Naive thymus-derived CD8-positive, alpha-beta T cell (primary cell): ENCODE measurements around the gene UROC1. TPM values are rescaled to one million over a fixed set of nuclear protein-coding genes. Genes with fewer than 3 reads are reported as not detected.

Source experiments
- ATAC-seq, 2 donors: fragments of 150-1000 bp; cut with Tn5 transposase in 1 of 2; sonication (Bioruptor Pico), chemical (Tn5 transposase) in 1 of 2; 1 replicate in 1 of 2; 2 replicates in 1 of 2; pipeline ENCODE4 v1.10.0; 2021; ENCODE audit warnings: mild to moderate bottlenecking in 2 of 2, moderate library complexity in 2 of 2
- POLR2A ChIA-PET: fragments of 350-600 bp; sonication (Branson Sonifier 250); formaldehyde crosslinking; loops from one replicate; lab custom pipeline; 2021; ENCODE audit warnings: antibody characterized with exemption; lab: Charles Lee
- DNase-seq, 10 donors: peaks; one replicate each; pipeline versions ENCODE4 v3.0.0 to v3.0.0-alpha.2; 2020 to 2022
- H3K27ac Mint-ChIP-seq, 10 donors: one replicate each; pipeline ENCODE4 v1.8.0; 2020 to 2022; ENCODE audit warnings: mild to moderate bottlenecking in 10 of 10, mixed read lengths in 10 of 10, moderate library complexity in 4 of 10, inconsistent platforms in 1 of 10
- H3K27me3 Mint-ChIP-seq, 5 donors: one replicate each; pipeline ENCODE4 v1.8.0; 2021 to 2022; ENCODE audit warnings: mixed read lengths in 5 of 5
- H3K36me3 Mint-ChIP-seq, 3 donors: one replicate each; pipeline ENCODE4 v1.8.0; 2020 to 2022; ENCODE audit warnings: mixed read lengths in 3 of 3, mild to moderate bottlenecking in 2 of 3, inconsistent platforms in 1 of 3
- H3K4me1 Mint-ChIP-seq, 4 donors: one replicate each; pipeline ENCODE4 v1.8.0; 2021 to 2022; ENCODE audit warnings: mixed read lengths in 4 of 4
- H3K4me3 Mint-ChIP-seq, 10 donors: one replicate each; pipeline ENCODE4 v1.8.0; 2020 to 2022; ENCODE audit warnings: mild to moderate bottlenecking in 10 of 10, mixed read lengths in 10 of 10, moderate library complexity in 6 of 10, inconsistent platforms in 1 of 10
- H3K9me3 Mint-ChIP-seq, 9 donors: one replicate each; pipeline ENCODE4 v1.8.0; 2020 to 2022; ENCODE audit warnings: mixed read lengths in 9 of 9, mild to moderate bottlenecking in 3 of 9, inconsistent platforms in 1 of 9, moderate library complexity in 1 of 9
- polyA plus RNA-seq, 3 donors: library from polyadenylated mRNA; unstranded; fragments of 300-500 nt; fragmentation: Illumina TruSeq; gene quantifications; one replicate each; pipeline ENCODE4 v1.2.3, GENCODE V29; 2021
- total RNA-seq, 8 experiments: library from RNA in 2 of 8; stranded (reverse) in 2 of 8; gene quantifications; one replicate each; pipeline ENCODE4 v1.2.3 and lab custom pipeline; 2021 to 2026

UROC1 gene
- total and polyA plus RNA-seq, 5 experiments from 2014 or later = 0.07 to 0.67 (median 0.11) TPM

DNA sequence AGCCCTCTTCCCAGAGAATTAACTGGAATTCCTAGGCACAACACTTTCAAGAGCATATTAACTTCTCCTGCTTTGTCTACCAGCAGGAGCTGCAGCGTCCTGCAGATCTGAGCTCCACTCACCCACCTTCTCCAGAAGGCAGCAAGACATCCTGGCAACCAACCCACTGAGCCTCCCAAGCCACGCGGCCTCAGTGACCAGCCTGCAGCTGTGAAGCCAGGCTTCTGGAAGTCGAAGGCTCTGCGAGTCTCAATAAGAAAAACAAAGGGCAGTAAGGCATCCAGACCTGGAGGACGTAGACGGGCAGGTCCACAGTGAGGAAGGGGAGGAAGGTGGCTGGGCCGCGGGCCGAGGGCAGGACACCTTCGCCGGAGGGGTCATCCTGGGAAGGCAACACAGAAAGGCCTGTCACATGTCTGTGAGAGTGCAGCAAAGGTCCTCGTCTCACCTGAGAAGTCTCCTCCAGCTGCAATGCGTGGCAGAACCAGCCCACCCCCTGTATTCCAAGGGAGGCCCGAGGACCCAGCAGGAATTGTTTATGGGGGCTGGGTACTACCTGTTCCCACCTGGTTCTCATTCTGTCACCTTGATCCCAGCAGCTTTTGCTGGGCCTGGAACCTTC, 78.1 kb downstream of the UROC1 start:
- no peaks in the 10 kb centered on the region for H3K9me3 Mint-ChIP-seq
- H3K36me3 Mint-ChIP-seq = peaks cover 0 to 75% (median 26%) of the 10 kb centered on the region in 3 donors
- POLR2A ChIA-PET = no interaction called here
- no peak for ATAC-seq
- H3K27me3 Mint-ChIP-seq = no peaks in the 10 kb centered on the region
- H3K27ac Mint-ChIP-seq = peak overlapping the region in 1 of 10 donors; percentile 4
- peaks cover 0 to 7% (median 0%) of the 10 kb centered on the region in 4 donors for H3K4me1 Mint-ChIP-seq
- DNase-seq = peak in 1 of 10 donors; percentile 54
- H3K4me3 Mint-ChIP-seq = no peak overlapping the region

DNA sequence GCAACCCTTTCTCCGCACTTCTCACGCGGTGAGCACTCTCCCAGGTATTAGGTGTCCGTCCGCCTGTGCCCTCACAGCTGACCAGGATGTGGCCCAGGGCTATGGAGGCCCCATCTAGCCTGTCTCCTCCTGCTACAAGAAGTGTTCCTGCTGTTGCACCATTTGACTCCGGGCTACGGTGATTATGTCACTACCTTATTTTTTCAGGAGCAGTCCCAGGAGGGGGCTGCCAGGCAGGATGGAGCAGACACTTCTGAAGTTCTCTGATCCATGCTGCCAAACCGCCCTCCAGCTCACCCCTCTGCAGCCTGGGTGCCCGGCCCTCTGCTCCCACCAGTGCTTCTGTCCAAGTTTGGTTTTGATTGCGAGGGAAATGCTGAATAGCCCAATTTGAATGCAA, 78.8 kb downstream of the UROC1 start:
- Mint-ChIP-seq H3K9me3 (no peaks in the 10 kb centered on the region), H3K27ac (peak overlapping the region in 1 of 10 donors; percentile 26), H3K27me3 (no peaks in the 10 kb centered on the region), H3K4me1 (peaks cover 0 to 10% (median 0%) of the 10 kb centered on the region in 4 donors), H3K4me3 (no peak overlapping the region), H3K36me3 (peaks cover 0 to 77% (median 27%) of the 10 kb centered on the region in 3 donors)
- ATAC-seq = no peak
- no peak for DNase-seq
- POLR2A ChIA-PET = no interaction called here

DNA sequence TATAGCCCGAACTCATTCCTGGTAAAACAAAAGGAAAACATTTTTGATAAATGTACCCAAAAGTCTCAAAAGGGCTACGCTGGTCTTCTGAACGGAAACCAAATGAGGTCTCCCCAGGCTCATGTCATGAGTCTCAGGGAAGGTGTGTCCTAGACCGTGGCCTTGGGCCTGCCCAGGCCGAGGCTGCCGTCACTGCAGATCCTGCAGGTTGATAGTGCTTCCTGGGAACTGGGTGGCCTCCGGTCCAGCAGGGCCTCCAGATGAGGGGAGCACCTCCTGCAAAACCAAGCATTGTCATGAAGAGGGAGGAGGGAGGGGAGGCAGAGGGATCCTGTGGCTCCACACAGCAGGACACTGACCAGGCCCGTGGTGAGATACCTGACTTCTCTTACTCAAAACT, 79.4 kb downstream of the UROC1 start:
- ATAC-seq (no peak), DNase-seq (peak in 1 of 10 donors; percentile 44)
- Mint-ChIP-seq H3K9me3 (no peaks in the 10 kb centered on the region), H3K27ac (no peak overlapping the region), H3K4me3 (no peak overlapping the region), H3K4me1 (peaks cover 0 to 10% (median 0%) of the 10 kb centered on the region in 4 donors), H3K36me3 (peaks cover 0 to 75% (median 28%) of the 10 kb centered on the region in 3 donors), H3K27me3 (no peaks in the 10 kb centered on the region)
- POLR2A ChIA-PET = no interaction called here

DNA sequence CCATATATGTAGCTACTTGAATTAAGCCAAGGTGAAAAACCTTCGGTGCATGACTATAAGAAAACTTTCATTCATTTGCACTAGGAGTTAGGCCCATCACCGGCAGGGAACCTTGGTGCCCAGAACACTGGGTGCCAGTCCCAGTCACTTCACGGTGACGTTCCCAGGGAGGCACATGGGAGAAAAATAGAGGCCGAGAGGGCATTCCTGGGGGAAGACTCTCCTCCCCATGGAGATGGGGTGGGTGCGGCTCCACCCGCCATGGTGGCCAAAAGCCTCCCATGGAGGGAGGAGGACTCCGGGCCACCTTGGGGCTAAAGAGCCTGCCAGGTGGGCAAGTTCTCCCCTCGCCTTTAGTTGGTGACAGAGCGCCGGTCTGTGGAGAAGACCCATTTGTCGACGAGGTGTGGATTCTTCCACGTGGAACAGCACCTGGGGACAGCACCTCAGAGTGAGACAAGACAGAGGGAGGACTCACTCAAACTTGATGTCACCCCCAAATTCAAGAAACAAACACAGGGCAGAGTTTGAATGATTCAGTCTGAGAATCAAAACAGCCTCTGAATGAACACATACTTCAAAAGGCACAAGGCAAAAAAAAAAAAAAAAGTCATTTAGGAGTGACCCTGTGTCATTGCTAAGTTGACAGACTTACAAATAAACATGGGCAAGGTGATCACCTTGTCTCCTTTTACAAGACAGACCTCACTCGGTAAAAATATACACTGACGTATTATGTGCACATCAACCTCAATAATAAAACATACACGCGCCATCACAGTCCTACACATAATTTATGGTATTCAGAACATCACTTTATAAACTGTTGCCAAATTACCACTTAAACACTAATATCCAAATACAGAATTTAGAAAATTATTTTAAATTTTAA, 80.5 kb downstream of the UROC1 start:
- POLR2A ChIA-PET = no interaction called here
- Mint-ChIP-seq H3K9me3 (no peaks in the 10 kb centered on the region), H3K4me1 (peaks cover 0 to 10% (median 0%) of the 10 kb centered on the region in 4 donors), H3K36me3 (peaks cover 0 to 70% (median 37%) of the 10 kb centered on the region in 3 donors), H3K4me3 (no peak overlapping the region), H3K27me3 (no peaks in the 10 kb centered on the region), H3K27ac (peak overlapping the region in 1 of 10 donors; percentile 48)
- DNase-seq (no peak), ATAC-seq (no peak)

DNA sequence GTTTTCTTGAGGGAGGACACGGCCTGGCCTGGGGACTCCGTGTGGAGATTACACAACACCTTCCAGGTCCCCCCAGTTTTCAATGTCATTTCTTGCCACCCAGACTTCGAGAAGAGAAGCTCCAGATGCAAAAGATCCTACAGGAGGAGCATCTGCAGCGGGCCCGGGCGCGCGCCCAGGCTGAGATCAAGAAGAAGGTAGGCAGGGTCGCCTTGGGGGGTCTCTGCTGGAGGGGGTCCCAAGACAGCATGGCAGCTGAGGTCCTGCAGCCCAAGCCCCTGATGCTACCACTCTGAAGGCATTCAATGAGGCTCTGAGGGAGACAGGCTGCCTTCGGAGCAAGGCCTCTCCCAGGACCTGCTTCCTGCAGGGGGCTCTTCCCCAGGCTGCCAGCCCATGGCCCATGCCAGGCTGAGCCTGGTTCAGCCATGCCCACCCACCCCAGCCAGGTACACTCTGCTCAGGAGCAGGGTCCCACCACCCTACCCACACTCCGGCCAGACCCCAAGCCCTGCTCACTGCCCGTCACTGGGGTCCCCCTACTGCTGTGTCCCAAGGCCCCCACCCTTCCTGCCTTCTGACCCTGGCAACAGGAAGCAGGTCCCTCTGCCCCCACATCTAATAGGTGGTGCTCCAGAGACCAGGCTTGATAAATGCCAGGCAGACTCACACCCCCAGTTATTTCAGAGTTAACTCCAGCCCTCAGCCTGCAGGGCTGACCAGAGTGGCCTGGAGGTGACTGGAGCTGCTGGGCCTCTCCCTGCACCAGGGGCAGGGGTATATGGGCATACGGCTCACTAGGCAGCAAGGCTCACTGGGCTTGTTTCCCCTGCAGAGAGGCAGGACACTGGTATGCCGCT, 81.9 kb downstream of the UROC1 start:
- no peak overlapping the region for H3K27ac Mint-ChIP-seq
- H3K27me3 Mint-ChIP-seq = no peaks in the 10 kb centered on the region
- POLR2A ChIA-PET = no interaction called here
- DNase-seq = no peak
- H3K36me3 Mint-ChIP-seq = peaks cover 0 to 58% (median 40%) of the 10 kb centered on the region in 3 donors
- no peaks in the 10 kb centered on the region for H3K9me3 Mint-ChIP-seq
- H3K4me3 Mint-ChIP-seq = no peak overlapping the region
- H3K4me1 Mint-ChIP-seq = peaks cover 0 to 5% (median 0%) of the 10 kb centered on the region in 4 donors
- ATAC-seq = no peak

DNA sequence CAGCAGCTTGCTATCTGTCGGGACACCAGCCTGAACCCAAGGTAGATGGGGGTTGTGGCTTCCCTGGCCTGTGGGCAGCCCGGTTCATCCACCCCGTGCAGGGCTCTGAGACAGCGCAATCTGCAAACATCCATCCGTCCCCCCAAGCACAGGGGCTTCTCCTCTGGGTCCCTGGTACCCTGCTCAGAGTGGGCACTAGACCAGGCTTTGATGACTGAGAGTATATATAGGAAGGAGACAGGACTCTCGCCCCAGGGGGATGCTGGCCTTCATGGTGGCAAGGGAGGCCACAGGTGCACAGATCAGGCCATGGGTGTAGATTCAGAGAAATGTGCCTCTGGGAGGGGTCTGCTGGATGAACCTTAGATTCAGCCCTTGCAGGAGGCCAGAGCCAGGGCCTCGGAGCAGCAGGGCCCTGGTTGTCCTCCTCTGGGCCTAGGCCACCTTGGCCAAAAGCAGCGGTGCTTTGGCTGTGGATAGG, 82.6 kb downstream of the UROC1 start:
- Mint-ChIP-seq H3K4me3 (no peak overlapping the region), H3K27me3 (no peaks in the 10 kb centered on the region), H3K9me3 (no peaks in the 10 kb centered on the region), H3K36me3 (peaks cover 0 to 54% (median 40%) of the 10 kb centered on the region in 3 donors), H3K27ac (peak overlapping the region in 1 of 10 donors; percentile 79), H3K4me1 (peaks cover 0 to 5% (median 0%) of the 10 kb centered on the region in 4 donors)
- DNase-seq (no peak), ATAC-seq (no peak)
- POLR2A ChIA-PET = no interaction called here

DNA sequence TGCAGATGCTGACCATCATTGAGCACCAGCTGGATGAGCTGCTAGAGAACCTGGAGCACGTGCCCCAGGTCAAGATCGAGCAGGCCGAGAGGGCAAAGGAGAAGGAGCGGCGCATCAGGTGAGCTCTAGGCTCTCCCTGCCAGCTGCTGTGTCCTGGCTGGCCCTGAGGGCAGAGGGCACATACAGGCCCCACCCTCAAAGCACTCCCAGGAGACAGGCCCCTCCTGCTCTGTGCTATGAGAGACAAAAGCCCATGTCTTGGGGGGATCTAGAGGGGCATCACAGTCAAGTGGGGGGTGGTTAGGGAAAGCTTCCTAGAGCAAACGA, 83.3 kb downstream of the UROC1 start:
- Mint-ChIP-seq H3K27ac (peak overlapping the region in 3 of 10 donors; percentile 65 to 85 (median 79)), H3K4me1 (peaks cover 0 to 5% (median 0%) of the 10 kb centered on the region in 4 donors), H3K4me3 (no peak overlapping the region), H3K36me3 (peaks cover 0 to 47% (median 39%) of the 10 kb centered on the region in 3 donors), H3K9me3 (no peaks in the 10 kb centered on the region), H3K27me3 (no peaks in the 10 kb centered on the region)
- DNase-seq (no peak), ATAC-seq (no peak)
- POLR2A ChIA-PET = no interaction called here

DNA sequence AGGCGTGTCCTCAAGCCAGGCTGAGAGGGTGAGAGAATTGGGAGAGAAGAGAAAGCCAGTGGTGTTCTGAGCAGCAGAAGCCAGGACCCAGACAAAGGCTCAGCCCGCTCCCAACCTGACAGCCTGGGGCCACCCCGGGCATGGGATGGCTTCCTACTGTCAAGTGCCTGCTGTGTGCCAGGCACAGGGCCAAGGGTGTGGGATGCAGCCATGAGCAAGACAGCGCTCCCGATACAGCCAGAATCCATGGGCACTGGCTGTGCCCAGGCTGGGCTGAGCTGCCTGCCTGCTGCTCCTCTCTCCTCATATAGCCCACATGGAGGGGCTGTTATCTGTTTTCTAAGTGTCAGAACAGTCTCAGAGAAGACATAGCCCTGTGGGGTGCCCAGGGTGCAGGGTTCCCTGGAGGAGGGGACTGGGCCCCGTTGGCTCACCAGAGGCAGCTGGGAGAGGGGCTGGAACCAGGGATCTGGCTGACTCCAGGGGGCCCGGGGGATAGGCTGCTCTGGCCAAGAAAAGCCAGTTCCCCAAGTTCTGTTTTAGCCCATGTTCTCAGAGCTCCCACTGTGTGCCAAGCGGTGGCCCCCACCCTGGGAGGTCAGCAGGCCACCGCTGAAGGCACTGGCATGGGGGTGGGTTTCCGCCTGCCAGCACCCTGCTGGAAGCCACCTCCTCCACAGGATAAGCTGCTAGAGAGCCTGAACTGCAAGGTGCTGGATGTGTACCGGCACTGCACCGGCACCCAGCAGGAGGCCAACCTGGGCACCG, 83.9 kb downstream of the UROC1 start:
- Mint-ChIP-seq H3K36me3 (peaks cover 0 to 41% (median 34%) of the 10 kb centered on the region in 3 donors), H3K4me1 (peaks cover 0 to 5% (median 0%) of the 10 kb centered on the region in 4 donors), H3K27ac (peak overlapping the region in 4 of 10 donors; percentile 65 to 85 (median 81)), H3K9me3 (no peaks in the 10 kb centered on the region), H3K4me3 (no peak overlapping the region), H3K27me3 (no peaks in the 10 kb centered on the region)
- DNase-seq (no peak), ATAC-seq (no peak)
- POLR2A ChIA-PET = no interaction called here

DNA sequence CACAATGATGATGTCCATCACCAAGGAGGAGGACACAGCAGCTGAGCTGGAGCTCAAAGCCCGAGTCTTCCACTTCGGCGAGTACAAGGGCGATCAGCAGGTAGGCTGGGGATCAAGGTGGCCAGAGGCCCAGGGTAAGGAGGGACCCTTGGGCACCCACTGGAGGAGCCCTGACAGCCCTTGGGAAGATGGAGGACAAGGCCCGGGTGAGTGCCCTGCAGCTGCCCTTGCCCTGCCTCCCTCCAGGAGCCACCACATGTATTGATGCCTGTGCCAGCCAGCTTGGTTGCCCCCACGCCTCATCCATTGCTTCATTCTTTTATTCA, 84.5 kb downstream of the UROC1 start:
- Mint-ChIP-seq H3K4me3 (no peak overlapping the region), H3K9me3 (no peaks in the 10 kb centered on the region), H3K36me3 (peaks cover 0 to 35% (median 28%) of the 10 kb centered on the region in 3 donors), H3K27ac (peak overlapping the region in 2 of 10 donors; percentile 48 to 83), H3K4me1 (peaks cover 0 to 5% (median 0%) of the 10 kb centered on the region in 4 donors), H3K27me3 (no peaks in the 10 kb centered on the region)
- DNase-seq (no peak), ATAC-seq (no peak)
- POLR2A ChIA-PET = no interaction called here

DNA sequence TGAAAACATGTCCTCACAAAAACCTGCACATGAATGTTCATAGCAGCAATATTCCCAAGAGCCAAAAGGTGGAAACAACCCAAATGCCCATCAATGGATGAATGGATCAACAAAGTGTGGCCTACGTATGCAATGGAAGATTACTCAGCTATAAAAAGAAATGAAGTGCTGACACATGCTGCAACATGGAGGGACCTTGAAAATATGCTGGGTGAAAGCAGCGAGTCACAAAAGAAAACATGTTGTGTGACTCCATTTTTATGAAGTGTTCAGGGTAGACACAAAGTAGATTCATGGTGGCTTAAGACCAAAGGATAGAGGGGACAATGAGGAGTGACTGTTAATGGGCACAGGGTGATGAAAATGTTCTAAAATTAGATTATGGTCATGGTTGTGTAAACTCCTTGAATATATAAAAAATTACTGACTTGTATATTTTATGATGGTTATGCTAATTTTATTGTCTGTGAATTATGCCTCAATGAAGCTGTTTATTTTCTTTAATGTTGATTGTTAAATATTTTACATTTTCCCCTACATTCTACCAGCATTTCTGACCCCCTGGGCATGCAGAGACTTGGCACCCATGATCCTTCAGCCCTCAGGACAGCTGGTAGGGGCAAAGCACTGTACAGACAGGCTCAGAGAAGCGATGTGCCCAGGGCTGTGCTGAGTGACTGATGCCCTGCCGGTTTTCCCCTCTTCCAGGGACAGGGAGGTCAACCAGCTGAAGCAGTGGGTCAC, 85.0 kb downstream of the UROC1 start:
- H3K27ac Mint-ChIP-seq = peak overlapping the region in 2 of 10 donors; percentile 17 to 48
- DNase-seq (no peak), ATAC-seq (no peak)
- H3K4me1 Mint-ChIP-seq = peaks cover 0 to 5% (median 0%) of the 10 kb centered on the region in 4 donors
- H3K9me3 Mint-ChIP-seq = peaks cover 0 to 5% (median 0%) of the 10 kb centered on the region in 9 donors
- H3K4me3 Mint-ChIP-seq = no peak overlapping the region
- POLR2A ChIA-PET = no interaction called here
- no peaks in the 10 kb centered on the region for H3K27me3 Mint-ChIP-seq
- H3K36me3 Mint-ChIP-seq = peaks cover 0 to 30% (median 23%) of the 10 kb centered on the region in 3 donors
